ENCODE measurements around the gene TGFBR3.

DNA sequence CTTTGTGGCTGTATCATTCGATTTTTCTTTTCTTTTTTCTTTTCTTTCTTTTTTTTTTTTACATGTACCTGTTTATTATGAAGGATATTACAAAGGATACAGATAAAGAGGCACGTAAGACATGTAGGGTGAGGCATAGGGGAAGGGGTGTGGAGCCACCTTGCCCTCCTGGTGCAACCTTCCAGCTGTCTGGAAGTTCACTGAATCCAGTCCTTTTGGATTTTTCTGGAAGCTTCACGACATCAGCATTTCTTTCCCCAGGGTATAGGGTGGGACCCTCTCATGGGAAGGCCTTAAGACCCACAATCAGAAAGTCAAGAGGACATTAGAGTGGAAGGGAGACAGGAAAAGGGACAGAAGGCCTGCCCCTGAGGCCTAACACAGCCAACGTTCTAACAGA, 30.1 kb upstream of the TGFBR3 start:
- TF ChIP-seq CTCF (IDR thresholded peaks at IDR 0.05) (no peak), POLR2AphosphoS5 (IDR thresholded peaks at IDR 0.05; ENCODE audit: low read depth, low read length) (no peak)
- TF ChIP-seq, protein P1, sequence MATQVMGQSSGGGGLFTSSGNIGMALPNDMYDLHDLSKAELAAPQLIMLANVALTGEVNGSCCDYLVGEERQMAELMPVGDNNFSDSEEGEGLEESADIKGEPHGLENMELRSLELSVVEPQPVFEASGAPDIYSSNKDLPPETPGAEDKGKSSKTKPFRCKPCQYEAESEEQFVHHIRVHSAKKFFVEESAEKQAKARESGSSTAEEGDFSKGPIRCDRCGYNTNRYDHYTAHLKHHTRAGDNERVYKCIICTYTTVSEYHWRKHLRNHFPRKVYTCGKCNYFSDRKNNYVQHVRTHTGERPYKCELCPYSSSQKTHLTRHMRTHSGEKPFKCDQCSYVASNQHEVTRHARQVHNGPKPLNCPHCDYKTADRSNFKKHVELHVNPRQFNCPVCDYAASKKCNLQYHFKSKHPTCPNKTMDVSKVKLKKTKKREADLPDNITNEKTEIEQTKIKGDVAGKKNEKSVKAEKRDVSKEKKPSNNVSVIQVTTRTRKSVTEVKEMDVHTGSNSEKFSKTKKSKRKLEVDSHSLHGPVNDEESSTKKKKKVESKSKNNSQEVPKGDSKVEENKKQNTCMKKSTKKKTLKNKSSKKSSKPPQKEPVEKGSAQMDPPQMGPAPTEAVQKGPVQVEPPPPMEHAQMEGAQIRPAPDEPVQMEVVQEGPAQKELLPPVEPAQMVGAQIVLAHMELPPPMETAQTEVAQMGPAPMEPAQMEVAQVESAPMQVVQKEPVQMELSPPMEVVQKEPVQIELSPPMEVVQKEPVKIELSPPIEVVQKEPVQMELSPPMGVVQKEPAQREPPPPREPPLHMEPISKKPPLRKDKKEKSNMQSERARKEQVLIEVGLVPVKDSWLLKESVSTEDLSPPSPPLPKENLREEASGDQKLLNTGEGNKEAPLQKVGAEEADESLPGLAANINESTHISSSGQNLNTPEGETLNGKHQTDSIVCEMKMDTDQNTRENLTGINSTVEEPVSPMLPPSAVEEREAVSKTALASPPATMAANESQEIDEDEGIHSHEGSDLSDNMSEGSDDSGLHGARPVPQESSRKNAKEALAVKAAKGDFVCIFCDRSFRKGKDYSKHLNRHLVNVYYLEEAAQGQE (IDR thresholded peaks at IDR 0.05; ENCODE audit: insufficient read depth in 1 of 2, low read depth in 2 of 2, low read length in 1 of 2), result no peak

Measured in Panc1 (cell line).